H9 (cell line): ENCODE measurements around the gene ETV3L. TPM values are rescaled to one million over a fixed set of nuclear protein-coding genes. Genes with fewer than 3 reads are reported as not detected.

ENCODE experiments used
- DNase-seq: peaks from one replicate; pipeline ENCODE4 v3.0.0-alpha.2; 2017
- H2AFZ ChIP-seq: one replicate; pipeline ENCODE4 v1.6.1; 2013; ENCODE audit warnings: mild to moderate bottlenecking, low read length, control low read depth, moderate library complexity
- H2AK5ac ChIP-seq: 2 replicates; pipeline ENCODE4 v1.6.1; 2013; ENCODE audit warnings: low read length, control low read depth, mixed read lengths; ENCODE audit not compliant: insufficient read length
- H2BK120ac ChIP-seq: one replicate; pipeline ENCODE4 v1.6.1; 2013; ENCODE audit warnings: low read depth, mild to moderate bottlenecking, low read length, control low read depth, inconsistent platforms; ENCODE audit not compliant: poor library complexity, severe bottlenecking
- H2BK12ac ChIP-seq: 2 replicates; pipeline ENCODE4 v1.6.1; 2013; ENCODE audit warnings: low read length, control low read depth, mixed read lengths, low read depth; ENCODE audit not compliant: insufficient read length
- H2BK15ac ChIP-seq: 2 replicates; pipeline ENCODE4 v1.6.1; 2013; ENCODE audit warnings: low read depth, low read length, control low read depth
- H2BK20ac ChIP-seq: one replicate; pipeline ENCODE4 v1.6.1; 2013; ENCODE audit warnings: low read depth, mild to moderate bottlenecking, low read length, control low read depth, inconsistent platforms; ENCODE audit not compliant: poor library complexity, severe bottlenecking
- H2BK5ac ChIP-seq: 2 replicates; pipeline ENCODE4 v1.6.1; 2013; ENCODE audit warnings: low read length, control low read depth, mixed read lengths; ENCODE audit not compliant: insufficient read length
- H3K14ac ChIP-seq: 2 replicates; pipeline ENCODE4 v1.6.1; 2013; ENCODE audit warnings: low read length, control low read depth; ENCODE audit not compliant: insufficient read depth
- H3K18ac ChIP-seq: 2 replicates; pipeline ENCODE4 v1.6.1; 2013; ENCODE audit warnings: low read depth, mild to moderate bottlenecking, mixed read lengths, low read length, control low read depth; ENCODE audit not compliant: insufficient read length
- H3K23ac ChIP-seq: 2 replicates; pipeline ENCODE4 v1.6.1; 2013; ENCODE audit warnings: low read length, control low read depth, mixed read lengths, low read depth; ENCODE audit not compliant: insufficient read length
- H3K23me2 ChIP-seq: 2 replicates; pipeline ENCODE4 v1.6.1; 2013; ENCODE audit warnings: low read depth, mild to moderate bottlenecking, mixed read lengths, low read length, control low read depth; ENCODE audit not compliant: insufficient read length, poor library complexity, severe bottlenecking
- H3K27ac ChIP-seq: 2 replicates; pipeline ENCODE4 v1.5.1; 2013; ENCODE audit warnings: low read length, control low read depth, mixed read lengths, low read depth; ENCODE audit not compliant: insufficient read length
- H3K27me3 ChIP-seq: 2 replicates; pipeline ENCODE4 v1.6.1; 2013; ENCODE audit warnings: low read length, control low read depth, inconsistent platforms; ENCODE audit not compliant: insufficient read depth
- H3K4ac ChIP-seq: 2 replicates; pipeline ENCODE4 v1.6.1; 2013; ENCODE audit warnings: low read depth, mild to moderate bottlenecking, control low read depth, inconsistent platforms, low read length, moderate library complexity
- H3K4me1 ChIP-seq: 2 replicates; pipeline ENCODE4 v1.6.1; 2013; ENCODE audit warnings: low read length, control low read depth, inconsistent platforms; ENCODE audit not compliant: insufficient read depth
- H3K4me2 ChIP-seq: 2 replicates; pipeline ENCODE4 v1.6.1; 2013; ENCODE audit warnings: low read length, control low read depth, mixed read lengths; ENCODE audit not compliant: insufficient read length, insufficient read depth
- H3K56ac ChIP-seq: 2 replicates; pipeline ENCODE4 v1.6.1; 2013; ENCODE audit warnings: low read depth, mild to moderate bottlenecking, mixed read lengths, low read length, control low read depth; ENCODE audit not compliant: insufficient read length
- H3K79me1 ChIP-seq: 2 replicates; pipeline ENCODE4 v1.6.1; 2013; ENCODE audit warnings: low read depth, mild to moderate bottlenecking, moderate library complexity, low read length, control low read depth, inconsistent platforms; ENCODE audit not compliant: insufficient read depth, poor library complexity, severe bottlenecking
- H3K79me2 ChIP-seq: 2 replicates; pipeline ENCODE4 v1.6.1; 2013; ENCODE audit warnings: low read length, control low read depth, inconsistent platforms; ENCODE audit not compliant: insufficient read depth
- H3K9ac ChIP-seq: 2 replicates; pipeline ENCODE4 v1.6.1; 2013; ENCODE audit warnings: low read length, control low read depth, mixed read lengths; ENCODE audit not compliant: insufficient read length; ENCODE audit errors: extremely low read depth
- H3K9me3 ChIP-seq: one replicate; pipeline ENCODE4 v1.6.1; 2013; ENCODE audit warnings: low read depth, low read length, inconsistent platforms; ENCODE audit not compliant: control insufficient read depth
- H3T11ph ChIP-seq: one replicate; pipeline ENCODE4 v1.6.1; 2013; ENCODE audit warnings: mild to moderate bottlenecking, low read length, control low read depth, inconsistent platforms
- H4K20me1 ChIP-seq: one replicate; pipeline ENCODE4 v1.6.1; 2013; ENCODE audit not compliant: control insufficient read depth, insufficient read length, insufficient read depth
- H4K5ac ChIP-seq: 2 replicates; pipeline ENCODE4 v1.6.1; 2013; ENCODE audit warnings: low read depth, mild to moderate bottlenecking, mixed read lengths, low read length, control low read depth; ENCODE audit not compliant: insufficient read length
- H4K8ac ChIP-seq: replicated peaks from 2 replicates; pipeline ENCODE4 v1.6.1; 2013; ENCODE audit warnings: low read length, control low read depth, mixed read lengths, low read depth; ENCODE audit not compliant: insufficient read length
- H4K91ac ChIP-seq: 2 replicates; pipeline ENCODE4 v1.6.1; 2013; ENCODE audit warnings: low read depth, mild to moderate bottlenecking, moderate library complexity, mixed read lengths, low read length, control low read depth; ENCODE audit not compliant: insufficient read length
- H3K27ac Mint-ChIP-seq, 3 experiments: 2 replicates in 2 of 3; 3 replicates in 1 of 3; pipeline ENCODE4 v1.8.0; 2020 to 2021; ENCODE audit warnings: mixed read lengths in 3 of 3, mild to moderate bottlenecking in 1 of 3, moderate library complexity in 1 of 3
- H3K27me3 Mint-ChIP-seq: 2 replicates; pipeline ENCODE4 v1.8.0; 2021; ENCODE audit warnings: low read depth, mild to moderate bottlenecking, moderate library complexity, mixed read lengths
- H3K36me3 Mint-ChIP-seq, 3 experiments: 2 replicates in 2 of 3; 3 replicates in 1 of 3; pipeline ENCODE4 v1.8.0; 2020 to 2021; ENCODE audit warnings: low read depth in 3 of 3, mixed read lengths in 3 of 3; ENCODE audit not compliant: insufficient read depth in 1 of 3
- H3K4me1 Mint-ChIP-seq, 2 experiments: 2 replicates each; pipeline ENCODE4 v1.8.0; 2020; ENCODE audit warnings: mixed read lengths in 2 of 2
- H3K4me3 Mint-ChIP-seq, 2 experiments: 2 replicates in 1 of 2; 3 replicates in 1 of 2; pipeline ENCODE4 v1.8.0; 2020 to 2021; ENCODE audit warnings: mild to moderate bottlenecking in 2 of 2, mixed read lengths in 2 of 2, moderate library complexity in 1 of 2
- H3K9me3 Mint-ChIP-seq, 2 experiments: 2 replicates in 1 of 2; 3 replicates in 1 of 2; pipeline ENCODE4 v1.8.0; 2020; ENCODE audit warnings: mild to moderate bottlenecking in 2 of 2, mixed read lengths in 2 of 2, moderate library complexity in 1 of 2
- CTCF ChIP-seq: fragments of 200-600 bp; sonication (generic); conservative IDR thresholded peaks from 3 replicates; pipeline ENCODE4 v1.8.0; 2021; ENCODE audit warnings: antibody characterized with exemption, mild to moderate bottlenecking
- WGBS: extraction: QIAGEN DNeasy Blood & Tissue Kit; methylation state at CpG from one replicate; pipeline ENCODE4 v1.1.7; 2013; ENCODE audit warnings: missing lambda C conversion rate, low lambda C conversion rate, mixed read lengths; ENCODE audit not compliant: insufficient read length; ENCODE audit errors: extremely low coverage; 5-methylcytosine and 5-hydroxymethylcytosine counted together
- total RNA-seq: library from RNA; stranded (reverse); gene quantifications from 2 replicates; pipeline ENCODE4 v1.2.1, GENCODE V29; 2021

The ETV3L gene
- total RNA-seq, 1 experiment from 2014 or later = 0.96 TPM

- Histone ChIP-seq H3K18ac (no peak overlapping the region), H4K91ac (no peak overlapping the region), H3K4me2 (no peak overlapping the region), H3T11ph (no peak overlapping the region), H3K4ac (no peak overlapping the region), H3K4me1 (peaks cover 4% of the 10 kb centered on the region; the same call in 1 of the 2 replicates), H3K27ac (no peak overlapping the region), H3K14ac (no peak overlapping the region), H2BK5ac (no peak overlapping the region), H4K8ac (no peak overlapping the region), H3K79me2 (peaks cover 10% of the 10 kb centered on the region; the same call in 1 of the 2 replicates), H3K9me3 (no peaks in the 10 kb centered on the region), H2BK20ac (no peak overlapping the region), H3K9ac (no peak overlapping the region), H2AFZ (no peak overlapping the region), H3K23me2 (peaks cover 13% of the 10 kb centered on the region), H2BK120ac (no peak overlapping the region), H2AK5ac (no peak overlapping the region), H3K27me3 (no peaks in the 10 kb centered on the region), H2BK15ac (no peak overlapping the region), H2BK12ac (no peak overlapping the region), H3K23ac (no peak overlapping the region), H4K5ac (no peak overlapping the region), H4K20me1 (no peaks in the 10 kb centered on the region), H3K56ac (no peak overlapping the region), H3K79me1 (peaks cover 10% of the 10 kb centered on the region)
- no peak for DNase-seq
- H3K9me3 Mint-ChIP-seq = no peaks in the 10 kb centered on the region
- peaks cover 30 to 67% (median 59%) of the 10 kb centered on the region in 3 experiments; a peak in 6 of 7 replicates for H3K36me3 Mint-ChIP-seq
- TF ChIP-seq CTCF = no peak
- peaks cover 22 to 23% of the 10 kb centered on the region in 2 experiments for H3K4me1 Mint-ChIP-seq
- WGBS = 100% methylated on average over 3 of the region's 4 CpGs
- no peak overlapping the region for H3K4me3 Mint-ChIP-seq
- no peaks in the 10 kb centered on the region for H3K27me3 Mint-ChIP-seq
- no peak overlapping the region for H3K27ac Mint-ChIP-seq
These were observed 34.8 kb upstream of the ETV3L start for GRCh38 chr1:157134442-157134841.
